ENCODE results near the gene PRIM2. TPM values are rescaled to one million over a fixed set of nuclear protein-coding genes. Genes with fewer than 3 reads are reported as not detected.

PRIM2 gene
- total and polyA plus RNA-seq, 2 of the 8 experiments (the other 6 are each of a cell fraction or from before 2014, with no cell fraction given), result 20.8 to 46.8 TPM

DNA sequence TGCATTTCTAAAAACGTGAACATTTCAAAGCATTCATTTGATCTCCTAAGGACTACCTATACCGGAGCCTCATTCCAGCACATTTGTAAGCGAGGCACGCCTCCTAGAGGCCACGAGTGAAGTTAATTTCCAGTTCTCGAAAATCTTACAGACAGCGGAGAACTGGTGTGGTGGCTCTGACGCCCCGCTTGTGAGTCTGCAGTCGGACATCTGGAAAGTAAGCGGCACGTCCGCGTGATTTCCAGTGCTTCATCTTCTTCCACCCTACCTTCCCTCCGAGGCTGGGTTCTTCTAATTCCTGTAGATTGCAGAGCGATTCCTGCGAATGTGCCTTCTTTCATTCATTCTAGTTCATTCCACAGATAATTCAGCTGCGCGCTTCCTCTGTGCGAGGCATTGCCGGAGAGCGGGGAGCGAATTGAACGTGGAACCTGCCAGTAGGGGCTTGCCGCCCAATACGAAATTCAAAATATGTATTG, 810 bp upstream of the PRIM2 start:
- H4K5ac ChIP-seq (ENCODE audit: insufficient read length, low read depth, low read length), result no peak overlapping the region
- peak overlapping the region in 3 of 4 experiments; percentile 20 to 42 (median 33); a peak in 2 of 7 replicates for H3K9ac ChIP-seq (replicated peaks in 1 of 4; ENCODE audit: extremely low read depth in 1 of 4, low read depth in 3 of 4, low read length in 3 of 4)
- H2BK12ac ChIP-seq (ENCODE audit: low read depth, low read length), result no peak overlapping the region
- no peak overlapping the region for H2BK20ac ChIP-seq (ENCODE audit: low read length)
- no peaks in the 10 kb centered on the region for H4K20me1 ChIP-seq (replicated peaks in 1 of 2; ENCODE audit: control insufficient read depth in 1 of 2, insufficient read depth in 2 of 2, low read length in 2 of 2)
- H4K91ac ChIP-seq (replicated peaks; ENCODE audit: insufficient read length, low read length), result no peak overlapping the region
- peak overlapping the region; percentile 88 for H3K56ac ChIP-seq (replicated peaks; ENCODE audit: insufficient read length, low read depth, low read length)
- ChIA-PET CTCF (ENCODE audit: partially characterized antibody) (interaction anchor here (0.6 to 4.8 kb wide), 35 partner anchors 9 to 550 kb away, joined by 3 to 34 read pairs (median 4); partner anchors contain the start of gene BAG2), POLR2A (ENCODE audit: partially characterized antibody) (interaction anchor here (0.9 to 1.2 kb wide), 5 partner anchors 49 to 362 kb away, joined by 3 read pairs; partner anchors contain the start of gene BEND6)
- H3K4ac ChIP-seq (replicated peaks; ENCODE audit: insufficient read length, low read depth, low read length), result no peak overlapping the region
- peaks cover 7 to 35% of the 10 kb centered on the region in 2 experiments for H3K79me2 ChIP-seq (ENCODE audit: control insufficient read depth in 1 of 2, insufficient read depth in 2 of 2, low read length in 2 of 2)
- H3K4me3 ChIP-seq (ENCODE audit: extremely low read depth in 1 of 4, insufficient read depth in 2 of 4, low read depth in 3 of 4, low read length in 4 of 4), result peak overlapping the region; percentile 77 to 83 (median 80)
- peaks cover 11% of the 10 kb centered on the region for H3K23me2 ChIP-seq (ENCODE audit: low read depth, low read length)
- no peak overlapping the region for H3K27ac ChIP-seq (ENCODE audit: low read depth, low read length)
- no peak overlapping the region for H2BK15ac ChIP-seq (ENCODE audit: low read length)
- H2BK120ac ChIP-seq (replicated peaks; ENCODE audit: low read depth, low read length), result no peak overlapping the region
- no peak overlapping the region for H4K8ac ChIP-seq (ENCODE audit: extremely low read depth, insufficient read depth, low read length)
- peak overlapping the region; percentile 100 for H2AFZ ChIP-seq (ENCODE audit: low read length)
- no peaks in the 10 kb centered on the region for H3K27me3 ChIP-seq (replicated peaks in 1 of 4; ENCODE audit: control insufficient read depth in 3 of 4, extremely low read depth in 1 of 4, insufficient read depth in 3 of 4, low read length in 3 of 4)
- H2AK5ac ChIP-seq (ENCODE audit: low read depth, low read length), result no peak overlapping the region
- no peak overlapping the region for H3K14ac ChIP-seq (ENCODE audit: insufficient read length)
- FAIRE-seq (peak; percentile 82), DNase-seq (ENCODE audit: low read depth in 1 of 2, low spot score in 2 of 2) (peak; percentile 56 to 81)
- H3K4me1 ChIP-seq (replicated peaks in 1 of 4; ENCODE audit: control insufficient read depth in 3 of 4, insufficient read depth in 4 of 4, low read length in 3 of 4), result no peaks in the 10 kb centered on the region
- peaks cover 0 to 3% of the 10 kb centered on the region in 2 experiments; a peak in 1 of 4 replicates for H3K9me3 ChIP-seq (ENCODE audit: insufficient read depth in 2 of 2, low read depth in 1 of 2, low read length in 1 of 2)
- H3K4me2 ChIP-seq (ENCODE audit: insufficient read depth in 1 of 2, low read depth in 2 of 2, low read length in 2 of 2), result peak overlapping the region; percentile 66 to 95
- H3K36me3 ChIP-seq (ENCODE audit: control insufficient read depth in 2 of 4, insufficient read depth in 4 of 4, low read length in 3 of 4), result peaks cover 4 to 30% (median 16%) of the 10 kb centered on the region in 4 experiments; a peak in 6 of 8 replicates
- WGBS, 2 experiments (ENCODE audit: extremely low coverage in 1 of 2, insufficient coverage in 1 of 2, insufficient read length in 1 of 2, insufficient replicate concordance in 2 of 2, low coverage in 1 of 2, low lambda C conversion rate in 2 of 2, missing lambda C conversion rate in 1 of 2), result 1% methylated on average over 22 of the region's 26 CpGs; no CpG with 5 or more reads in 1 of the 2 experiments
- H2BK5ac ChIP-seq (ENCODE audit: low read depth, low read length), result no peak overlapping the region
- H3K79me1 ChIP-seq (ENCODE audit: low read depth, low read length), result peaks cover 6% of the 10 kb centered on the region; the same call in 1 of the 2 replicates
- no peak overlapping the region for H3K18ac ChIP-seq (ENCODE audit: extremely low read depth, low read length)
- H3K23ac ChIP-seq (ENCODE audit: insufficient read length), result no peak overlapping the region
- TF ChIP-seq RAD21 (IDR thresholded peaks at IDR 0.05 in 1 of 2, conservative IDR thresholded peaks at IDR 0.05 in 1 of 2; ENCODE audit: low read depth in 2 of 2, low read length in 2 of 2) (peak; percentile 98 to 99), CREB1 (IDR thresholded peaks at IDR 0.05) (0 out of 2 replicates have a peak, but pooled peaks have one; percentile 14), SIN3A (conservative IDR thresholded peaks at IDR 0.05 in 1 of 2, IDR thresholded peaks at IDR 0.05 in 1 of 2; ENCODE audit: low read depth in 1 of 2, low read length in 2 of 2) (peak in 1 of 2 experiments; percentile 86; a peak in 2 of 4 replicates), CTBP2 (IDR thresholded peaks at IDR 0.05; ENCODE audit: borderline replicate concordance, insufficient read depth, insufficient read length, low read length) (no peak), TAF7 (optimal IDR thresholded peaks at IDR 0.05; ENCODE audit: borderline replicate concordance, low read depth, low read length) (no peak), ASH2L (IDR thresholded peaks at IDR 0.05; ENCODE audit: low read length) (peak; percentile 46), TBP (IDR thresholded peaks at IDR 0.05; ENCODE audit: low read depth, low read length) (0 out of 2 replicates have a peak, but pooled peaks have one; percentile 24), MAX (IDR thresholded peaks at IDR 0.05) (peak; percentile 47; the same call in 1 of the 2 replicates)
- TF ChIP-seq, protein P1, sequence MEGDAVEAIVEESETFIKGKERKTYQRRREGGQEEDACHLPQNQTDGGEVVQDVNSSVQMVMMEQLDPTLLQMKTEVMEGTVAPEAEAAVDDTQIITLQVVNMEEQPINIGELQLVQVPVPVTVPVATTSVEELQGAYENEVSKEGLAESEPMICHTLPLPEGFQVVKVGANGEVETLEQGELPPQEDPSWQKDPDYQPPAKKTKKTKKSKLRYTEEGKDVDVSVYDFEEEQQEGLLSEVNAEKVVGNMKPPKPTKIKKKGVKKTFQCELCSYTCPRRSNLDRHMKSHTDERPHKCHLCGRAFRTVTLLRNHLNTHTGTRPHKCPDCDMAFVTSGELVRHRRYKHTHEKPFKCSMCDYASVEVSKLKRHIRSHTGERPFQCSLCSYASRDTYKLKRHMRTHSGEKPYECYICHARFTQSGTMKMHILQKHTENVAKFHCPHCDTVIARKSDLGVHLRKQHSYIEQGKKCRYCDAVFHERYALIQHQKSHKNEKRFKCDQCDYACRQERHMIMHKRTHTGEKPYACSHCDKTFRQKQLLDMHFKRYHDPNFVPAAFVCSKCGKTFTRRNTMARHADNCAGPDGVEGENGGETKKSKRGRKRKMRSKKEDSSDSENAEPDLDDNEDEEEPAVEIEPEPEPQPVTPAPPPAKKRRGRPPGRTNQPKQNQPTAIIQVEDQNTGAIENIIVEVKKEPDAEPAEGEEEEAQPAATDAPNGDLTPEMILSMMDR (IDR thresholded peaks at IDR 0.05; ENCODE audit: control extremely low read depth in 1 of 3, insufficient read depth in 1 of 3, low read depth in 1 of 3, low read length in 3 of 3), result peak; percentile 40 to 87 (median 84)

All from H1 (cell line).